Stimulated activated memory B cell treated with anti-CD40 and anti-IgM and Interleukin-4, amounts not matched to agents 10 μg/mL and 1 μg/mL and 100 μg/mL, for 72 hours (primary cell): ENCODE measurements around the gene MCF2L.

Experiments used
- ATAC-seq: fragments of 150-1000 bp; cut with Tn5 transposase; 2 replicates; pipeline ENCODE4 v1.10.0; 2021
- H3K27ac Mint-ChIP-seq: one replicate; pipeline ENCODE4 v1.8.0; 2022; ENCODE audit warnings: mild to moderate bottlenecking, mixed read lengths
- H3K27me3 Mint-ChIP-seq: one replicate; pipeline ENCODE4 v1.8.0; 2022; ENCODE audit warnings: mixed read lengths
- H3K36me3 Mint-ChIP-seq: one replicate; pipeline ENCODE4 v1.8.0; 2022; ENCODE audit warnings: mixed read lengths
- H3K4me1 Mint-ChIP-seq: one replicate; pipeline ENCODE4 v1.8.0; 2022; ENCODE audit warnings: mixed read lengths
- H3K4me3 Mint-ChIP-seq: one replicate; pipeline ENCODE4 v1.8.0; 2022; ENCODE audit warnings: mild to moderate bottlenecking, moderate library complexity, mixed read lengths
- H3K9me3 Mint-ChIP-seq: one replicate; pipeline ENCODE4 v1.8.0; 2022; ENCODE audit warnings: mixed read lengths

MCF2L gene, protein sequence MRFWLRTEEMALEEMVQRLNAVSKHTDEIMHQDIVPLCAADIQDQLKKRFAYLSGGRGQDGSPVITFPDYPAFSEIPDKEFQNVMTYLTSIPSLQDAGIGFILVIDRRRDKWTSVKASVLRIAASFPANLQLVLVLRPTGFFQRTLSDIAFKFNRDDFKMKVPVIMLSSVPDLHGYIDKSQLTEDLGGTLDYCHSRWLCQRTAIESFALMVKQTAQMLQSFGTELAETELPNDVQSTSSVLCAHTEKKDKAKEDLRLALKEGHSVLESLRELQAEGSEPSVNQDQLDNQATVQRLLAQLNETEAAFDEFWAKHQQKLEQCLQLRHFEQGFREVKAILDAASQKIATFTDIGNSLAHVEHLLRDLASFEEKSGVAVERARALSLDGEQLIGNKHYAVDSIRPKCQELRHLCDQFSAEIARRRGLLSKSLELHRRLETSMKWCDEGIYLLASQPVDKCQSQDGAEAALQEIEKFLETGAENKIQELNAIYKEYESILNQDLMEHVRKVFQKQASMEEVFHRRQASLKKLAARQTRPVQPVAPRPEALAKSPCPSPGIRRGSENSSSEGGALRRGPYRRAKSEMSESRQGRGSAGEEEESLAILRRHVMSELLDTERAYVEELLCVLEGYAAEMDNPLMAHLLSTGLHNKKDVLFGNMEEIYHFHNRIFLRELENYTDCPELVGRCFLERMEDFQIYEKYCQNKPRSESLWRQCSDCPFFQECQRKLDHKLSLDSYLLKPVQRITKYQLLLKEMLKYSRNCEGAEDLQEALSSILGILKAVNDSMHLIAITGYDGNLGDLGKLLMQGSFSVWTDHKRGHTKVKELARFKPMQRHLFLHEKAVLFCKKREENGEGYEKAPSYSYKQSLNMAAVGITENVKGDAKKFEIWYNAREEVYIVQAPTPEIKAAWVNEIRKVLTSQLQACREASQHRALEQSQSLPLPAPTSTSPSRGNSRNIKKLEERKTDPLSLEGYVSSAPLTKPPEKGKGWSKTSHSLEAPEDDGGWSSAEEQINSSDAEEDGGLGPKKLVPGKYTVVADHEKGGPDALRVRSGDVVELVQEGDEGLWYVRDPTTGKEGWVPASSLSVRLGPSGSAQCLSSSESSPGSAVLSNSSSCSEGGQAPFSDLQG

DNA sequence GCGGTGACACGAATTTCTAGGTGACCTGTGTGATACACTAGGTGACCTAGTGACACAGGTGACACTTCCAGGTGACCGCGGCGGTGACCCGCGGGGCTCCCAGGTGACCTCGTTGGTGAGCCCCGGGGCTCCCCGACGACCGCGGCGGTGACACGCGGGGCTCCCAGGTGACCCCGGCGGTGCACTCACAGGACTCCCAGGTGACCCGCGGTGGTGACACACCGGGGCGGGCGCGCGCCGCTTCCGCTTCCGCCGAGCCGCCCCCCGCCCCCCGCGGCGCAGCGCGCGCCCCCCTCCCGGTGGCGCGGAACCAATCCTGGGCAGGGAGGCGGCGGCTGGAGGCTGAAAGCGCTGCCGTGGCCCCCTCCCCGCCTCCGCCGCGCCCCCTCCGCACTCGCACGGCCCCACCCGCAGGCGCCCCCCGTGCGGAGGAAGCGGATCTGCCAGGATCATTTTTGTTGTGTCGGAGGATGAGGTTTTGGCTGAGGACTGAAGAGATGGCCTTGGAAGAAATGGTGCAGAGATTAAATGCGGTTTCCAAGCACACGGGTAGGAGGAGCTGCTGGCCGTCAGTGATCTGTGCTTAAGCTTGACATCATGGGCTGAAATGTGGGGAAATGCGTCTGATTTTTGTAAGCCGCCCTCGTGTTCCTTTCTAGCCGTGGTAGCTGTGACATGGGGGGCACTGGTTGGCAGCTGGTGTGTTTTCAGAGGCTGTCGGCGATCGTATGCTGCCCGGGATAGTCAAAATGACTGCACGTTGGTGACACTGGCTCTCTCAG, at the start of gene MCF2L:
Gene MCF2L (plus strand): TSS at position 305 of the 782 bp plus-strand sequence. CDS start 166 bp downstream, at position 471.
- ATAC-seq = peak; percentile 66
- Mint-ChIP-seq H3K27ac (peak within 1 kb of the TSS; percentile 24), H3K4me1 (peaks cover 10% of the 10 kb centered on the region), H3K9me3 (peaks cover 8% of the 10 kb centered on the region), H3K4me3 (peak within 1 kb of the TSS; percentile 76), H3K36me3 (peaks cover 7% of the 10 kb centered on the region), H3K27me3 (peaks cover 43% of the 10 kb centered on the region)

DNA sequence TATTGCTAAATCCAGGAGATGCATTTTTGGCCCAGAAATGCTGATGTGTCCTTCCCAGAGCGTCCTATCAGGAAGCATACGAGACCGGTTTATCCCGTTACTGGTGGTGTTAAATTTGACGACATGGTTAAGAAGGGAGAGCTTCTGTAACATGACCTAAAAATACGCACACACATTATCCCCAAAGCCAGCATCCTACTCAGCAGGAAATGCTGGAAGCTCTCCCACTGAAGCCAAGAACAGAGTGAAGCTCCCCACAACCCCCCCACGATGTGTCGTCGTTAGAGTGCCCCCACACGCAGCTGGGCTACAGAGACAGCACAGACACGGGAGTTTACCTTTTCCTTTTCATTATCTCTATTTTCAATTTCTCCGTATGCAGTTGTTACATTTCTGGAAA, 45.1 kb upstream of the MCF2L start:
- Mint-ChIP-seq H3K36me3 (no peaks in the 10 kb centered on the region), H3K9me3 (no peaks in the 10 kb centered on the region), H3K4me1 (no peaks in the 10 kb centered on the region), H3K4me3 (no peak overlapping the region), H3K27ac (no peak overlapping the region), H3K27me3 (peaks cover 15% of the 10 kb centered on the region)
- ATAC-seq = no peak

DNA sequence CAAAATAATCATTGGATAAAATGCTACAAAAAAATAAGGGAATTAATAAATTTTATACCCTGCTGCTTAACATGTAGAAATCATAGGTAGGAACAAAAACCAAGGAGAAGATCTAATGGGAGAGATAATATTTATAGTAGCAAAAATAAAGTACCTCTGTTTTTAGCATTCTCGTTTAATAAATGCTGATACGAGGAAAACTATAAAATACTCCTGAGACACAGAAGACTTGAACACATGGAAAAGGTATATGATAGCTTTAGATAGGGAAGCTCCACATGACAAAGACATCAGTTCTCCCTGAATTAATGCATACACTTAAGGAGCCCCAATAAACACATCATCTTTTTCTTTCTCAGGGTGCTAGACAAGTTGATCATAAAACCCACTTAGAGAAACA, 44.6 kb upstream of the MCF2L start:
- ATAC-seq = no peak
- Mint-ChIP-seq H3K27ac (no peak overlapping the region), H3K4me3 (no peak overlapping the region), H3K36me3 (no peaks in the 10 kb centered on the region), H3K4me1 (no peaks in the 10 kb centered on the region), H3K9me3 (no peaks in the 10 kb centered on the region), H3K27me3 (peaks cover 19% of the 10 kb centered on the region)

DNA sequence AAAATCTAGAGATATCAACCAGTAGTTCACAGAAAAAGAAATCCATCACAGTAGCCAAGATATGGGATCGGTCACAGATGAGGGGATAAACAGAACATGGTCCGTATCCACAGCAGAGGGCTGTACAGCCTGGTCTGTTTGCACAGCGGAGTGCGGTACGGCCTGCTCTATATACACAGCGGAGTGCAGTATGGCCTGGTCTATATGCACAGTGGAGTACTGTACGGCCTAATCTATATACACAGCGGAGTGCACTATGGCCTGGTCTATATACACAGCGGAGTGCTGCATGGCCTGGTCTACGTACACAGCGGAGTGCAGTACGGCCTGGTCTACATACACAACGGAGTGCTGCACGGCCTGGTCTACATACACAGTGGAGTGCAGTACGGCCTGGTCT, 43.0 kb upstream of the MCF2L start:
- H3K4me1 Mint-ChIP-seq = no peaks in the 10 kb centered on the region
- H3K9me3 Mint-ChIP-seq = no peaks in the 10 kb centered on the region

DNA sequence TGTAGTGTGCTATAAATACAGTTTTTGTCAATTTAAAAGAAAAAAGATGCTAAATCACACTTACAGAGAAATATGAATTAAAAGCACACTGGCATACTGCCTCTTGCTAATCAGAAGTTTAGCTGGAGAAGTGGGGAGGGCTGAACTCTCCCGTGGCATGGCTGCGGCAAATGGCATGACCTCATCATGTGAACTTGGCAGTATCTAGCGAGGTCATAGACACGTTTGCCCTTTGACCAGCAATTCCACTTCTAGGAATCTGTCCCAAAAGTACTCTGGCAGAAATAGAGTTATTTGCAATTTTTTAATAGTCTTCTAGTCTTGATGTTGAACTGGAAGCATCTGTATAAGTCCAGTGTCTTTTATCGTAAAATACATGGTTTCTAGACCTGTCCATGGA, 42.0 kb upstream of the MCF2L start:
- no peak overlapping the region for H3K4me3 Mint-ChIP-seq
- no peaks in the 10 kb centered on the region for H3K9me3 Mint-ChIP-seq
- no peaks in the 10 kb centered on the region for H3K36me3 Mint-ChIP-seq
- no peak overlapping the region for H3K27ac Mint-ChIP-seq
- H3K4me1 Mint-ChIP-seq = no peaks in the 10 kb centered on the region
- ATAC-seq = no peak
- peaks cover 32% of the 10 kb centered on the region for H3K27me3 Mint-ChIP-seq

More for the DNA sequence above, 43.0 kb upstream of the MCF2L start:
- ATAC-seq = peak; percentile 41
- no peaks in the 10 kb centered on the region for H3K36me3 Mint-ChIP-seq
- peaks cover 32% of the 10 kb centered on the region for H3K27me3 Mint-ChIP-seq
- no peak overlapping the region for H3K4me3 Mint-ChIP-seq
- H3K27ac Mint-ChIP-seq = no peak overlapping the region

DNA sequence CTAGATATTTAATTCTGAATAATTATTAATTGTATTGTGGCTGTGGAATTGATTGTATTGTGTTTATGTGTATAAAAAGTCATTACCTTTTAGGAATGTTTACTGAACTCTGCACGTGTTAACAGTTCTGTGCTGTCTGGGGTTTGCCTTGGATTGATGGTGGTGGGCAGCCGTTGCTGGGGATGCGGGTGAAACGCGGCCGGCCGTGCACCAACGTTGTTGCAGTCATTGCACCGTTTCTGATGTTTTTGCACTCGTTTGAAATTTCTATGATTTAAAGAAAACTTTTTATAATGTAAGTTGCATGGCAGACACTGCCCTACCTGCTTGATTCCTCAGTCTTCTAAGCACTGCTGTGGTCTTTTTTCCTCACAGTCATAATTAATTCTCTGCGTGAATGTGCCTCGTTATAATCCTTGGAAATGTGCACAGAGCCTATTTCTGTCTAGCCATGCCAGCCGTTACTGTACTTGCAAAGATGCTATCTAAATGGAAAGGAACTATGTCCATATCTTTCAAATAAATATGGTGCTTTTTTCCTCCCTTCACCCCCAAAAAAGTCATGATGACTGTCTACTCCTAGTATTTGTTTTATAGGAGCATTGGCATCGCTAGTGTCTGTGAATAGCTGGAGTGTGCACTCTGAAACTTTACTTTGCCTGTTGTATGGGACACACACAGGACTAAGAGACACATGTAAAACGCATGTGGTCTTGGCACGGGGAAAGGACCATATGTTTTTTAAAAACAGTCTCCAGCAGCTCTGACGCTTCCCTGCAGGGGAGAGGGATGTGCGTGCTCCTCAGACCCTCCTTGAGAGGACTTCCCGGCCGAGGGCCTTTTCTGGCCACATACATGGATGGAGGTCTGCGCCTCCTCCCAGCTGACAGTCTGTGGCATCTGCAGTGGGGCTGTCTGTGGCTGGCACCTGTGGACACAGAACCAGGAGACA, 40.7 kb upstream of the MCF2L start:
- Mint-ChIP-seq H3K27me3 (peaks cover 32% of the 10 kb centered on the region), H3K4me1 (no peaks in the 10 kb centered on the region), H3K4me3 (no peak overlapping the region), H3K36me3 (no peaks in the 10 kb centered on the region), H3K9me3 (no peaks in the 10 kb centered on the region), H3K27ac (no peak overlapping the region)
- ATAC-seq = no peak

DNA sequence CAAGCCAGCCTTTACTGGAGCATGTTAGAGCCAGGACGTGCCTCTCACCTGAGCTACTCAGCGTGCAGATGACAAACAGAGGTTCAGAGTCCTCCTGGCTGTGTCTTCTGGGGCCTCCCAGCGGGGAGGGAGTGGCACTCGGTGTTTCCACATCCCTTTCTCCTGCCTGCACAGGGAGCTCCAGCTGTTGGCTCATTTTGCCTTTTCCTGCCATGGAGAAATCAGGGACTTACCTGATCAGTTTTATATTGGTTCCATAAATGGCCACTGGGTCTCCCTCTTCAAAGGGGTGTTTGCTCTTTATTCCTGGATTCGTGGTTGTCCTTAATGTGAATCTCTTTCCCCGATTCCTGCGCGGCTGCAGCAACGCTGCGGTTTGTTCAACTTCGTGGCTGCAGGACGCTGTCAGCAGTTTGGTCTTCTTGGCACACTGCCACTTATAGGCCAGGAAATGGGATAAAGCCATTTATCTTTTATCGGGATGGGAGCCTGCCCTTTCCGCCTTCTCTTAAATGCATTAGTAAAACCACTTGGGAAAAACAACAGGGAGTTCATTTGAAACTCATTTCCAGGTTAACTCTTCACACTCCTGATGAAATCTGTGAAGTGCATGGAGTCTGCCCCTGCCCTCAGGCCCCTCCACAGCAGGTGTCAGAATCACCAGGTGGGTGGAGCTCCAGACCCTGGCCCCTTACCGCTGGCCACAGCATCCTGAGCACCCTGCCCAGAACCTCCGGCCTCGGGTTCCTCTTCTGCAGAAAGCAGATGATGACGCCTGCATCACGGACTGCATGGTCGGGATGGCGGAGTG, 39.8 kb upstream of the MCF2L start:
- H3K27me3 Mint-ChIP-seq = peaks cover 32% of the 10 kb centered on the region
- H3K9me3 Mint-ChIP-seq = no peaks in the 10 kb centered on the region
- no peak for ATAC-seq
- H3K36me3 Mint-ChIP-seq = no peaks in the 10 kb centered on the region
- H3K4me1 Mint-ChIP-seq = no peaks in the 10 kb centered on the region
- no peak overlapping the region for H3K4me3 Mint-ChIP-seq
- H3K27ac Mint-ChIP-seq = no peak overlapping the region

DNA sequence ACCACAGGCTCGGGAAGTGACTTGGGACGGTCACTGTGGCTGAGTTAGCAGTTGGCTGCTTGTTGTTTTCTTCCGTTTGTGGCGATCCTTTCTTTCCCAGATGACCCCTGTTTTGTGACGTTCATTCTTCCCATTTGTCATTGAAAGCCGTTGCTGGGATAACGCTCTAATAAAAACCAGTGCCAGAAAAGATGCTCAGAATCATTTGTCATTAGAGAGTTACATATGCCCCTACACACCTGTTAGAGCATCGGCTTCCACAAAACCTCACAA, 39.3 kb upstream of the MCF2L start:
- H3K4me1 Mint-ChIP-seq = no peaks in the 10 kb centered on the region
- no peaks in the 10 kb centered on the region for H3K9me3 Mint-ChIP-seq
- H3K27ac Mint-ChIP-seq = no peak overlapping the region
- no peak overlapping the region for H3K4me3 Mint-ChIP-seq
- H3K36me3 Mint-ChIP-seq = no peaks in the 10 kb centered on the region
- H3K27me3 Mint-ChIP-seq = peaks cover 32% of the 10 kb centered on the region
- no peak for ATAC-seq

DNA sequence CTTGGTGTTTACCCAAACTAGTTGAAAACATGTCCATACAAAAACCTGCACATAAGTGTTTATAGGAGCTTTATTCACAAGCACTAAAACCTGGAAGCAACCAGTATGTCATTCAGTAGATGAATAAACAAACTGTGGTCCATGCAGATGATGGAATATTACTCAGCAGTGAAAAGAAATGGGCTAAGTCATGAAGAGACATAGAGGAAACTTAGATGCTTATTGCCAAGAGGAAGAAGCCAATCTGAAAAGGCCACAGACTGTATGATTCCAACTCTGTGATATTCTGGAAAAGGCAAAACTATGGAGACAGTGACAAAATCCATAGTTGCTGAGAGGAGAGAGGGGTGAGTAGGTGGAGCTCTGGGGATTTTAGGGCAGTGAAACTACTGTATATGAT, 38.8 kb upstream of the MCF2L start:
- ATAC-seq = no peak
- H3K4me3 Mint-ChIP-seq = no peak overlapping the region
- no peaks in the 10 kb centered on the region for H3K36me3 Mint-ChIP-seq
- H3K27ac Mint-ChIP-seq = no peak overlapping the region
- peaks cover 32% of the 10 kb centered on the region for H3K27me3 Mint-ChIP-seq
- no peaks in the 10 kb centered on the region for H3K9me3 Mint-ChIP-seq
- no peaks in the 10 kb centered on the region for H3K4me1 Mint-ChIP-seq

DNA sequence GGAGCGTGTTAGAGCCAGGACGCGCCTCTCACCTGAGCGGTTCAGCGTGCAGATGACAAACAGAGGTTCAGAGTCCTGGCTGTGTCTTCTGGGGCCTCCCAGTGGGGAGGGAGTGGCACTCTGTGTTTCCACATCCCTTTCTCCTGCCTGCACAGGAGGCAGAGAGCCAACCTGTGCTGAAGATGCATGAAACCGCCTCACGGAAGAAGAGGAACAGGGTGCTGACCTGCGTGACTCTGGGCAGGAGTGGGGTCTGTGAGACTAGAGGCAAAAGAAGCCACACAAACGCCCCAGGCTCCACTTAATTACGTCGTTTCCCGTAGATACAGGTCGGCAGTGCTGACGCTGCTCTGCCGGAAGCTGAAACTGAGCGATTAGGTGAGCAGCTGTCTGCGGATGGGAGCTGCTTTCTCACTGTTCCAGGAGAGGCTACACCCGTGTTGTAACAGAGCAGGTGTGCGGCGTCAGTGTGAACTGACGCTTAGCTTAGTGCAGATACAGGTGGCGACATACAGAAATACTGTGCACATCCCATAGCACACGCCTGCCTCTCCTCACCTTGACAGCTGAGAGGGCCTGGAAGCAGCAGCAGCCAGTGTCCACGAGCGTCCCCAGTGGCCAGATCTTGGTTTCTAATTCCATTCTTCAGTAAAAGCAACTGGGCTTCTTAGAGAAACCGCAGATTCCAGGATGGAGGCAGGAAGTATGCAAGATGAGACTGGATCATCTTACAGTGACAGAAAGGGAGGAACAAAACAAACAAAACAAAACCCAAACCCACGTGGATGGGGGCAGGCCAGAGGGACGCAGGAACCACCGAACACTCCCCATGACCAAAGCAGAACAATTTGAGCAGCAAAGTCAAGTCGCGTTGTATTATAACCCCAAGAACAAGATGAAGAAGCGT, 37.7 kb upstream of the MCF2L start:
- Mint-ChIP-seq H3K36me3 (no peaks in the 10 kb centered on the region), H3K9me3 (no peaks in the 10 kb centered on the region), H3K27me3 (peaks cover 32% of the 10 kb centered on the region), H3K4me3 (no peak overlapping the region), H3K27ac (no peak overlapping the region), H3K4me1 (no peaks in the 10 kb centered on the region)
- no peak for ATAC-seq

DNA sequence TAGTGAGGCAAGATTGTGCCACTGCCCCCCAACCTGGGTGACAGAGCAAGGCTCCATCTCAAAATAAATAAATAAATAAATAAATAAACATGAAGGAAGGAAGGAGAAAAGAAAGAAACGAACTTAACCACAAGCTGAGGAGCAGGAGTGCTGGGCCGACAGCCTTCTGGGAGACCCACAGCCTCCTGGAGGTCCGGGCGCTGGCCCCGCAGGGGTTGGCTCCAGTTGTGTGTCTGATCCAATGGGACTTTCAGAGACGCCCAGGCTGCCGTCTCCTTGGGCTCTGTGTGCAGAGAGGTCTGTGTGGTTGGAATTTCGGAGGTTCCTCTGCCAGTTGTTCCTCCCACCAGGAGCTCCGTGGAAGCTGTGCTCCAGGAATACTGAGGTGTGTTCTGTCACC, 36.0 kb upstream of the MCF2L start:
- Mint-ChIP-seq H3K27ac (no peak overlapping the region), H3K27me3 (peaks cover 35% of the 10 kb centered on the region), H3K4me3 (no peak overlapping the region), H3K36me3 (no peaks in the 10 kb centered on the region), H3K9me3 (peaks cover 5% of the 10 kb centered on the region), H3K4me1 (no peaks in the 10 kb centered on the region)
- no peak for ATAC-seq

DNA sequence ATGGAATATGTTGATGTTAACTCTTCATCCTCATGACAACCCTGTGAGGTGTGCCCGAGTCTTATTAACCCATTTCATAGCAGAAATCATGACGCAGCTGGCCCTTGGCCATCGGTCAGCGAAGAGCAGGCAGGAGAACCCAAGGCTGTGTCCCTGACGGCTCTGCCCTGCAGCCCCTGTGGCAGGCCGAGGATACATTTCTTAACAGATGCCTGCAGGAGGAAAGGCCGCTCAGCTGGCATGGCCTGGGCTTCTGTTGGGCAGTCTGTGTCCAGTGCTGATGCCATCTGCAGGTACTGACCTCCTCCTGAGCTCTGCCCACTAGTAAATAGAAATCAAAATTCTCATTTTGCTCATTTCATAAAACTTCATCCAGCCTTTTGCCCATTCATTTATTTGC, 35.4 kb upstream of the MCF2L start:
- Mint-ChIP-seq H3K27ac (no peak overlapping the region), H3K4me3 (no peak overlapping the region), H3K9me3 (peaks cover 5% of the 10 kb centered on the region), H3K27me3 (peaks cover 31% of the 10 kb centered on the region), H3K36me3 (no peaks in the 10 kb centered on the region), H3K4me1 (no peaks in the 10 kb centered on the region)
- no peak for ATAC-seq

DNA sequence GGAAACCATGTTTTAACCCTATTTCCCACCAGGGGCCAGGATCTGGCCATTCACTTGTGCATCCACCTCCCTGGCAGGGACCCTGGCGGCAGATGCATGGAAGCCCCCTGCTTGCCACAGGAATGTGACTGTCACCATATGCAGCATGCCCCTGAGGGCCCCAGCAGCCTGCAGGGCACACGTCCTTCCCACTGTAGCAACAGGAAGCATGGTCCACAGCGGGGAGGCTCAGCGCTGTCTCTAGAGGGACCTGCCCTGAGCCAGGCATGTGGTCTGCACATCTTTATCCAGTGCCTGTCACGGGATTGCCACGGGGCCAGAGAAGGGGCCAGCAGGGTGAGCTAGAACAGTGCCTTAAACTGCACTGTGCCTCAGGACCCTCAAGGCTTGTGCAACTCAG, 34.9 kb upstream of the MCF2L start:
- Mint-ChIP-seq H3K27me3 (peaks cover 27% of the 10 kb centered on the region), H3K27ac (no peak overlapping the region), H3K4me3 (no peak overlapping the region), H3K4me1 (no peaks in the 10 kb centered on the region), H3K9me3 (peaks cover 5% of the 10 kb centered on the region), H3K36me3 (no peaks in the 10 kb centered on the region)
- ATAC-seq = no peak
